Left colon (tissue), 2 donors: ENCODE data around the gene FOLR2. TPM values are rescaled to one million over a fixed set of nuclear protein-coding genes. Genes with fewer than 3 reads are reported as not detected.

Experiments
- ATAC-seq: fragments of 200-7000 bp; cut with Tn5 transposase; one replicate; pipeline ENCODE4 v1.9.1; 2020; ENCODE audit warnings: mild to moderate bottlenecking, moderate library complexity
- DNase-seq, 2 donors: peaks; one replicate each; pipeline ENCODE4 v3.0.0-alpha.2; 2020
- intact Hi-C, 2 donors: fragments of 100-400 bp; cut with DNase I in 1 of 2; cut with micrococcal nuclease in 1 of 2; formaldehyde crosslinking; loops; one replicate each; pipeline versions ENCODE4 v1.11.2 to v1.14.0; 2022; cut with DNase I, micrococcal nuclease
- total RNA-seq, 2 donors: library from RNA; stranded (reverse); fragmentation: NEBNext Ultra II Directional; extraction: Animal tissue kit (Norgen Biotek cat#: 25700); gene quantifications; one replicate each; pipeline ENCODE4 v1.2.1, GENCODE V29; 2021
- donor health status: DM: no; HTN: no; CAD: no.
- donor health status: DM: yes; HTN: yes; CAD: no.

Gene FOLR2
- total RNA-seq, 2 donors from 2014 or later = 4.8 to 23.5 TPM

GRCh38 chr11:72227316-72228228 lies 11.0 kb downstream of the FOLR2 start:
- intact Hi-C loops = no loop called here
- no peak for ATAC-seq
- no peak for DNase-seq

DNA sequence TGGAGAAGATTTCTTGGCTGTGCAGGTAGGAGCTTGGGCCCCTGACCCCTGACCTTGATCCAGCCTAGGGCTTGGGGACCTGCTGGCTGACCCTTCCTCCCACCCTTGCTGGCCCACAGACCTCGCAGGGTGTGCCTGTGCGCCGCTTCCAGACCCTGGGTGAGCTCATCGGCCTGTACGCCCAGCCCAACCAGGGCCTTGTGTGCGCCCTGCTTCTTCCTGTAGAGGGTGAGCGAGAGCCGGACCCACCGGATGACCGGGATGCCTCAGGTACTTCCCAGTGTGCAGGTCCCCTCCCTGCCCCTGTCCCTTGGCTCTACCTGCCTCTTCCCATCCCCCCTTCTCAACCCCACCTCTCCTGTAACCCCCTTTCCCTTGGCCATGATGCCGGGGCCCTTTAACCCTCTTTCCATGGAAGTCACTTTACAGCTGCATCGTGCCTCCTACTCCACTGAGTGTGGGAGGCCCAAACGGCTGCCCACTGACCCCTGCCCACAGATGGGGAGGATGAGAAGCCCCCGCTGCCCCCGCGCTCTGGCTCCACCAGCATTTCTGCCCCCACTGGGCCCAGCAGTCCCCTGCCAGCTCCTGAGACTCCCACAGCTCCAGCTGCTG lies 11.7 kb downstream of the FOLR2 start:
- DNase-seq (no peak), ATAC-seq (no peak)
- intact Hi-C loops = no loop called here

- no peak for DNase-seq
- intact Hi-C loops = no loop called here
- ATAC-seq = no peak
Measured at GRCh38 chr11:72228844-72229231, 12.2 kb downstream of the FOLR2 start.

DNA sequence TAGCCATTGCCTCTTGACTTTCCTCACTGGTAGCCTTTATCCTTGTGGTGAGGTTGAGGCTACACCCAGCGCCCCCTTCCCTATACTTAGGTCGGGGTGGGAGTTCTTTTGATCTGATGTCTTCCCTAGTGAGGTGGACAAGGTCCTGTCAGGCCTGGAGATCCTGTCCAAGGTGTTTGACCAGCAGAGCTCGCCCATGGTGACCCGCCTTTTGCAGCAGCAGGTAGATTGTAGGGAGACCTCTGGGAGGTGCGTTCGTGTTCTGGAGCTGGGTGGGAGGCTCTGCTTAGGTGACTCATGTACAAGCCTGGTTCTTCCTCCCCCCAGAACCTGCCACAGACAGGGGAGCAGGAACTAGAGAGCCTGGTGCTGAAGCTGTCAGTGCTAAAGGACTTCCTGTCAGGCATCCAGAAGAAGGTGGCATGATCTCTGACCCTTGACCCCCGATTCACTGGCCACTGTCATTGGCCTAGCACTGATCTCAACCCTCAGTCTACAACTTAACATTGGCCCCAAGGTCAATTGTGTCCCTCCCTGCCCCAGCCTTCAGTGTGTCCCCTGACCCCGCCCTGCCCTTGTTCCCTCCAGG lies 12.8 kb downstream of the FOLR2 start:
- ATAC-seq (no peak), DNase-seq (no peak)
- intact Hi-C loops = no loop called here

- DNase-seq (no peak), ATAC-seq (no peak)
- intact Hi-C loops = no loop called here
Measured at GRCh38 chr11:72229925-72230763, 13.6 kb downstream of the FOLR2 start.

GRCh38 chr11:72230764-72231365 lies 14.3 kb downstream of the FOLR2 start:
- intact Hi-C loops = no loop called here
- ATAC-seq = no peak
- no peak for DNase-seq

- DNase-seq = no peak
- no peak for ATAC-seq
- intact Hi-C loops = no loop called here
Measured at GRCh38 chr11:72231396-72232259, 15.0 kb downstream of the FOLR2 start.

- intact Hi-C loops = no loop called here
- DNase-seq (no peak), ATAC-seq (no peak)
Measured at GRCh38 chr11:72232260-72233055, 15.9 kb downstream of the FOLR2 start.

DNA sequence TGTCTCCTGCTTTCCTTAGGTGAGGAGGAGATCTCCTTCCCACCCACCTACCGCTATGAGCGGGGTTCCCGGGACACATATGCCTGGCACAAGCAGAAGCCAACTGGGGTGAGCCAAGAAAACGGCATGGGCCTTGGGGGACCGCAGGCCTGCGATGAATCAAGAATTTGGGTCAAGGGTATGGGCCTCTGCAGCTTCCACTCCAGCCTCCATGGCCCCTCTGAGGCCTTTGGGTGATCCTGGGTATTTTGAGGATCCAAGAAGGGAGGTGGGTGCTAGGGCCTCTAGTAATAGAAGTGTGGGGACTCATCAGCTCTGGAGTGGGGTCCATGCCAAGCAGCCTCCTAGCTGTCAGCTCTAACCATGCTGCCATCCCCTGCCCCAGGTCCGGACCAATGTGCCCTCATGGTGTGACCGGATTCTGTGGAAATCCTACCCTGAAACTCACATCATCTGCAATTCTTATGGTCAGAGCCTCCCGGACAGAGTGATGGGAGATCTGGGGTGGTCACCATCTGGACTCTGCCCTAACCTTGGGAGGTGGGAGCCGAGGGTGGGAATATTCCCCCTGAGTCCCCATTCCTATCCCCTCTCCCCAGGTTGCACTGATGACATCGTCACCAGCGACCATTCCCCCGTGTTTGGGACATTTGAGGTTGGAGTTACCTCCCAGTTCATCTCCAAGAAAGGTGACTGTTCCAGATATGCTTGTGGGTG lies 16.6 kb downstream of the FOLR2 start:
- intact Hi-C loops = no loop called here
- ATAC-seq (no peak), DNase-seq (no peak)

- DNase-seq (no peak), ATAC-seq (no peak)
- intact Hi-C loops = no loop called here
Measured at GRCh38 chr11:72233773-72234513, 17.3 kb downstream of the FOLR2 start.

- intact Hi-C loops = no loop called here
- ATAC-seq (no peak), DNase-seq (no peak)
Measured at GRCh38 chr11:72234514-72234830, 17.9 kb downstream of the FOLR2 start.

DNA sequence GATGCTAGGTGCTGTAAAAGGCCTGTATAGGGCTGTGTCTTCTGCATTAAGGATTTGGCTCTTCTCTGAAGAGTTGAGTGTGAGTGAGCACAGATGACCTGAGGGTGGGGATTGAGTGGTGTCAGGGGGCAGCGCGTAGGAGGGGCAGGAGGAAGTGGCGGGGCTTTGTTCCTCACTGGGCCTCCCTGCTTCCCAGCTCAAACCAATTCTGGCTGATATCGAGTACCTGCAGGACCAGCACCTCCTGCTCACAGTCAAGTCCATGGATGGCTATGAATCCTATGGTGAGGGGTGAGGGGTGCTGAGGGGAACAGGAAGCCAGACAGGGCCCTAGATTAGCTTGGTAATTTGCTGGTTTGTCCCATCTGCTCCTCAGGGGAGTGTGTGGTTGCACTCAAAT lies 18.3 kb downstream of the FOLR2 start:
- no peak for ATAC-seq
- intact Hi-C loops = no loop called here
- DNase-seq = no peak

GRCh38 chr11:72235351-72236057 lies 18.9 kb downstream of the FOLR2 start:
- ATAC-seq (no peak), DNase-seq (no peak)
- intact Hi-C loops = no loop called here

DNA sequence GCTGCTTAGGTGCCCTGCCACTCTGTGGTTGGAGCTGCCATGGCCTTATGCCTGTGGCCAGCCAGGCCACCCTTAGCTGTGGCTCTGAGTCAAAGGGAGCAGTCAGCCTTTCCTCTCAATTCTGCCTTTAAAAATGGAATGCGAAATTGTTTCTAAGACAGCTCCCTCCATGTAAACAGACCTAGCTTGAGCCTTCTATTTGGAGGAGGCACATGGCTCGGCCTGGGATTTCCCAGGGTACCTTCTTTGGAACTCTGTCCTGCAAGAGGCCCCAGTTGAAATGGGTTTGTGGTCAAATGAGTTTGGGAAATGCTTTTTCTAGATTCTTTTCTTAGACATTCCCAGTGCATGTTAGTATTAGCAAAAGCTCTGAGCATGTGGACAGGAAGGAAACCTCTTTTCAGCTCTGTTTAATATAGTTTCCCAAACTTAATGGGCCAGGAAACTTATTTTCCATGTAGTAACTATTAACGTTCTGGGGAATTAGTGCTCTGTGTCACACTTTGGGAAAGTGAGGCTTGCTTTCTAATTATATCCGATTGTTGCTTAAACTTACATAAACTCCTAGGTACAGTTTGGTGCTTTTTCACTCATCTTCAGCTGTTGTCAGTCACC lies 19.6 kb downstream of the FOLR2 start:
- ATAC-seq (no peak), DNase-seq (no peak)
- intact Hi-C loops = no loop called here

GRCh38 chr11:72236774-72237111 lies 20.1 kb downstream of the FOLR2 start:
- ATAC-seq = no peak
- no peak for DNase-seq
- intact Hi-C loops = no loop called here
